Large intestine (tissue), 3 donors: ENCODE measurements around the gene CAVIN3. TPM values are rescaled to one million over a fixed set of nuclear protein-coding genes. Genes with fewer than 3 reads are reported as not detected.

Experiments
- DNase-seq, 2 donors: peaks; one replicate each; pipeline versions ENCODE4 v3.0.0 to v3.0.0-alpha.2; 2013
- H3K27ac ChIP-seq: one replicate; pipeline ENCODE4 v1.5.1; 2013; ENCODE audit warnings: low read length
- H3K27me3 ChIP-seq: 2 replicates; pipeline ENCODE4 v1.6.1; 2013; ENCODE audit warnings: low read length; ENCODE audit not compliant: control insufficient read depth, insufficient read depth
- H3K36me3 ChIP-seq: 2 replicates; pipeline ENCODE4 v1.6.1; 2013; ENCODE audit warnings: low read length; ENCODE audit not compliant: control insufficient read depth, insufficient read depth
- H3K4me1 ChIP-seq: one replicate; pipeline ENCODE4 v1.6.1; 2013; ENCODE audit warnings: low read length; ENCODE audit not compliant: control insufficient read depth, insufficient read depth
- H3K4me3 ChIP-seq: one replicate; pipeline ENCODE4 v1.5.1; 2013; ENCODE audit warnings: low read length
- H3K9me3 ChIP-seq: one replicate; pipeline ENCODE4 v1.6.1; 2013; ENCODE audit warnings: mild to moderate bottlenecking, low read depth, low read length, moderate library complexity; ENCODE audit not compliant: control insufficient read depth
- WGBS: methylation state at CpG from one replicate; pipeline ENCODE4 v1.1.5; 2013; ENCODE audit warnings: low lambda C conversion rate; ENCODE audit not compliant: insufficient coverage; 5-methylcytosine and 5-hydroxymethylcytosine counted together
- polyA plus RNA-seq: library from polyadenylated mRNA; unstranded; fragments of 120-200 nt; gene quantifications from one replicate; pipeline ENCODE4 v1.2.1, GENCODE V29; 2013

The CAVIN3 gene
- polyA plus RNA-seq, 1 donor: 16.4 TPM

GRCh38 chr11:6326985-6327384 lies 6.7 kb upstream of the CAVIN3 start:
- Histone ChIP-seq H3K27ac (no peak overlapping the region), H3K4me1 (no peaks in the 10 kb centered on the region), H3K27me3 (peaks cover 2% of the 10 kb centered on the region), H3K36me3 (no peaks in the 10 kb centered on the region), H3K9me3 (no peaks in the 10 kb centered on the region), H3K4me3 (no peak overlapping the region)
- no CpG with 5 or more reads among the region's 2 CpGs for WGBS
- DNase-seq: no peak

DNA sequence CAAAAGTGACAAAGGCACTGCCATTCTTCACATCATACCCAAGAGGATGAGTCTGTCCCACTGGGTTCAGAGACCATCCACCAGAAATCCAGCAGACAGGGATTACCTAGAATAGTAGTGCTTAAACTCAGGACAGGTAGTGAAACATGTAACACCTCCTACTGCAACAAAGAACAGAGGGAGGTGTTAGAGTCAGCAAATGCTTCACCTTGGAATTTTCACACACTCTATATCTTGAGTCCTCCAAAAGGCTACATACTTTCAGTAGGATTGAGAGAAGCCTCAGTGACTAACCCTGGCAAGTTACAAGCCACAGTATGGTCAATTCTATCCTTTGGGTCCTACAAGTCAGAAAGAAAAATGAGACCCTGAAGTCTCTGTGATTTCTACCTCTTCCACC lies 6.0 kb upstream of the CAVIN3 start:
- Histone ChIP-seq H3K27me3 (peaks cover 2% of the 10 kb centered on the region), H3K9me3 (no peaks in the 10 kb centered on the region), H3K27ac (no peak overlapping the region), H3K4me1 (no peaks in the 10 kb centered on the region), H3K36me3 (no peaks in the 10 kb centered on the region), H3K4me3 (no peak overlapping the region)
- no peak for DNase-seq

DNA sequence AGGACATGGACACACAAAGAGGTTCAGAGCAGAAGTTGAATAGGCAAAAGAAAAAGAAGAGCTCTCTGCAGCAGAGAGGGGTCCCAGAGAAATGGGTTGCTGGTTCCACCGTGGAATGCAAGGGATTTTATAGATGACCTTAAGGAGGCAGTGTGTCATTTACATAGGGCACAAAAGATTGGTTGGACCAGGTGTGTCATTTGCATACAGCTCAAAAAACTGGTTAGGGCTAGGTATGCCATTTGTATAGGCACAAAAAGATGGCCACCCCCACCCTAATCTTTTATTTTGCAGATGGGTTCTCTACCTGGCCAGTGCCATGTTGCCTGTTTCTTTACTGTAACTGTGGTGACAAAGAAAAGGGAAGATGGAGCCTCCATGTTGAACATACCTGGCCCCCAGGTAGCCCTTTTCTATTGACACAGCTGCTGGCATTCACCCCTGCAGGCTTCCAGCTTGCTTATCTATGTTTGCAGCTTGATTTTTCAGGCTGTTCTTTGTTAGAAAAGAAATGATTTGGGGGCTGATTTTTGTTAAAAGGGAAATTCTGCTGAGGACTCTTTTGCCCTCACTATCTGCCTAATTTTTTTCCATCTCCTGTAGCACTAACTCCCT lies 3.1 kb upstream of the CAVIN3 start:
- Histone ChIP-seq H3K36me3 (no peaks in the 10 kb centered on the region), H3K4me3 (no peak overlapping the region), H3K9me3 (peaks cover 4% of the 10 kb centered on the region), H3K4me1 (peaks cover 6% of the 10 kb centered on the region), H3K27ac (no peak overlapping the region), H3K27me3 (peaks cover 2% of the 10 kb centered on the region)
- WGBS: no CpG with 5 or more reads among the region's 1 CpG
- no peak for DNase-seq

DNA sequence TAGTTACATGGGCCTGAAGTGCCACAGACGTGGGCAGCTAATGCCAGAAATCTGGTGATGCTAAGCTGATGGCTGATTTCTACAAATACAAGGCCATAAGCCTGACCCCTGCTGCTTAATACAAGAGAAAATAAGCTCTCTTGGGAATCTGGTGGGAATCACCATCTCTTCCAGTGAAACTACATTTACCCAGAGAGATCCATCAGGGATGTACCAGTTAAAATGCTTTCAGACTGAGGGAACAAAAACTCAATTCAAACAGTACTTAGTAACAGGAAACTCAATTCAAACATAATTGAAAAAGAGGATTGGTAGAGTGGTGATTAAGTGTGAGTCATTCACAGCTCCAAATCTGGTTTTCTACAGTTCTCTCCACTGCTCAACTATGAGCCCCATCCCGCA lies 1.7 kb upstream of the CAVIN3 start:
- Histone ChIP-seq H3K27me3 (peaks cover 2% of the 10 kb centered on the region), H3K4me1 (peaks cover 6% of the 10 kb centered on the region), H3K36me3 (no peaks in the 10 kb centered on the region), H3K9me3 (peaks cover 4% of the 10 kb centered on the region), H3K4me3 (no peak overlapping the region), H3K27ac (no peak overlapping the region)
- DNase-seq: no peak
- WGBS: 100% methylated on average over 1 of the region's 2 CpGs

GRCh38 chr11:6321356-6321755 lies 1.1 kb upstream of the CAVIN3 start:
- no peak for DNase-seq
- no peak overlapping the region for H3K4me3 ChIP-seq
- WGBS: 86% methylated on average over 1 of the region's 12 CpGs
- H3K36me3 ChIP-seq: no peaks in the 10 kb centered on the region
- H3K9me3 ChIP-seq: peaks cover 4% of the 10 kb centered on the region
- H3K27ac ChIP-seq: peak overlapping the region; percentile 87
- peaks cover 2% of the 10 kb centered on the region for H3K27me3 ChIP-seq
- peaks cover 6% of the 10 kb centered on the region for H3K4me1 ChIP-seq

GRCh38 chr11:6319704-6320410 lies 444 bp downstream of the CAVIN3 start:
- Histone ChIP-seq H3K9me3 (peaks cover 4% of the 10 kb centered on the region), H3K4me3 (peak overlapping the region; percentile 52), H3K4me1 (peaks cover 6% of the 10 kb centered on the region), H3K27me3 (peaks cover 2% of the 10 kb centered on the region), H3K36me3 (no peaks in the 10 kb centered on the region), H3K27ac (peak overlapping the region; percentile 87)
- peak; percentile 74 to 87 for DNase-seq
- WGBS: no CpG with 5 or more reads among the region's 50 CpGs

GRCh38 chr11:6319001-6319703 lies 1.1 kb downstream of the CAVIN3 start:
- peaks cover 6% of the 10 kb centered on the region for H3K4me1 ChIP-seq
- no CpG with 5 or more reads among the region's 37 CpGs for WGBS
- H3K9me3 ChIP-seq: peaks cover 4% of the 10 kb centered on the region
- H3K27me3 ChIP-seq: peaks cover 2% of the 10 kb centered on the region
- H3K4me3 ChIP-seq: peak overlapping the region; percentile 52
- no peak for DNase-seq
- H3K36me3 ChIP-seq: no peaks in the 10 kb centered on the region
- H3K27ac ChIP-seq: peak overlapping the region; percentile 87

DNA sequence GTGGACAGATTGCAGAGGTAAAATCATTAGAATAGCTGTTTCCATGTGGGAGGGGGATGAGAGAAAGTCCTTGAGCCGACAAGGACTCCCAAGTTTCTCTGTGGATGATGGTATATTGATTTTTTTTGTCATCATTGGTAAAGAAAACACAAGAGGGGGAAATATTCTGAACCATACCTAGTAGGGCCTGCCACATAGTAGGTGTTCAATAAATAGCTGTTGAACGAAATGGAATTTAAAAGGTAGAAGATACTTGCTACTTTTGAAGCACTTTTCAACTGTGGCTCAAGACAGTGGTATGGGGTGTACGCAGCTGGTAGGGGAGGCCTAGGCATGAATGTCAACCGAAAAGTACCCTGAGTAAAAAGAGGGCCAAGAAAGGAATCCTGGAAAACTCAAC lies 2.1 kb downstream of the CAVIN3 start:
- H3K4me3 ChIP-seq: no peak overlapping the region
- H3K36me3 ChIP-seq: no peaks in the 10 kb centered on the region
- H3K27ac ChIP-seq: no peak overlapping the region
- WGBS: 83% methylated on average over 2 of the region's 4 CpGs
- peaks cover 6% of the 10 kb centered on the region for H3K4me1 ChIP-seq
- no peak for DNase-seq
- peaks cover 4% of the 10 kb centered on the region for H3K9me3 ChIP-seq
- H3K27me3 ChIP-seq: peaks cover 2% of the 10 kb centered on the region

GRCh38 chr11:6315811-6316425 lies 4.4 kb downstream of the CAVIN3 start:
- H3K4me3 ChIP-seq: no peak overlapping the region
- H3K36me3 ChIP-seq: no peaks in the 10 kb centered on the region
- peaks cover 2% of the 10 kb centered on the region for H3K27me3 ChIP-seq
- 29% methylated on average over 1 of the region's 10 CpGs for WGBS
- H3K9me3 ChIP-seq: peaks cover 4% of the 10 kb centered on the region
- H3K4me1 ChIP-seq: peaks cover 6% of the 10 kb centered on the region
- no peak overlapping the region for H3K27ac ChIP-seq
- peak; percentile 35 to 40 for DNase-seq

- H3K4me3 ChIP-seq: no peak overlapping the region
- peaks cover 6% of the 10 kb centered on the region for H3K27me3 ChIP-seq
- H3K9me3 ChIP-seq: no peaks in the 10 kb centered on the region
- H3K27ac ChIP-seq: no peak overlapping the region
- H3K36me3 ChIP-seq: no peaks in the 10 kb centered on the region
- no peak for DNase-seq
- H3K4me1 ChIP-seq: no peaks in the 10 kb centered on the region
- no CpG with 5 or more reads among the region's 3 CpGs for WGBS
These were observed 8.2 kb downstream of the CAVIN3 start for GRCh38 chr11:6312106-6312505.
